H1 (cell line): Measurements from ENCODE around the gene ADCK2. TPM values are rescaled to one million over a fixed set of nuclear protein-coding genes. Genes with fewer than 3 reads are reported as not detected.

Source experiments
- CTCF ChIP-seq, 3 experiments: IDR thresholded peaks; 1 replicate in 2 of 3; 2 replicates in 1 of 3; pipeline versions ENCODE4 v1.5.1 to v1.6.1; 2011; ENCODE audit warnings: low read length in 3 of 3, mild to moderate bottlenecking in 3 of 3, inconsistent platforms in 2 of 3, low read depth in 1 of 3, moderate library complexity in 1 of 3; ENCODE audit not compliant: insufficient read depth in 1 of 3; ENCODE audit errors: control extremely low read depth in 1 of 3
- POU5F1 ChIP-seq: IDR thresholded peaks from 2 replicates; pipeline ENCODE4 v1.6.1; 2011; ENCODE audit warnings: low read depth, mild to moderate bottlenecking, low read length, moderate library complexity
- SP1 ChIP-seq: IDR thresholded peaks from 2 replicates; pipeline ENCODE4 v1.6.1; 2011; ENCODE audit warnings: low read depth, low read length
- polyA plus RNA-seq, 7 experiments: library from polyadenylated mRNA; depleted of rRNA in 3 of 7; stranded (reverse) in 5 of 7; unstranded in 2 of 7; fragments of >200 nt in 5 of 7; fragments of 200-250 nt in 2 of 7; gene quantifications; 1 replicate in 5 of 7; 2 replicates in 1 of 7; 4 replicates in 1 of 7; pipeline versions ENCODE4 v1.2.1 to v1.2.3, GENCODE V29; 2011 to 2013; ENCODE audit warnings: missing spikeins in 2 of 7, mixed read lengths in 2 of 7
- total RNA-seq: library from RNA; stranded (reverse); fragmentation: NEBNext Ultra II Directional; extraction: Animal tissue kit (Norgen Biotek cat#: 25700); gene quantifications from 2 replicates; pipeline ENCODE4 v1.2.1, GENCODE V29; 2021
- TF ChIP-seq, protein P1 (sequence below): fragments of 300-600 bp; sonication (generic); IDR thresholded peaks from 2 replicates; pipeline ENCODE4 v1.7.1; 2012; ENCODE audit warnings: low read length, moderate library complexity, mild to moderate bottlenecking, inconsistent platforms; ENCODE audit not compliant: insufficient replicate concordance
- TF ChIP-seq, protein P2 (sequence below): IDR thresholded peaks from 2 replicates; pipeline ENCODE4 v1.6.1; 2012; ENCODE audit warnings: low read length, inconsistent platforms

The ADCK2 gene
- total and polyA plus RNA-seq, 2 of the 8 experiments (the other 6 are each of a cell fraction or from before 2014, with no cell fraction given), result 6.9 to 11.7 TPM

DNA sequence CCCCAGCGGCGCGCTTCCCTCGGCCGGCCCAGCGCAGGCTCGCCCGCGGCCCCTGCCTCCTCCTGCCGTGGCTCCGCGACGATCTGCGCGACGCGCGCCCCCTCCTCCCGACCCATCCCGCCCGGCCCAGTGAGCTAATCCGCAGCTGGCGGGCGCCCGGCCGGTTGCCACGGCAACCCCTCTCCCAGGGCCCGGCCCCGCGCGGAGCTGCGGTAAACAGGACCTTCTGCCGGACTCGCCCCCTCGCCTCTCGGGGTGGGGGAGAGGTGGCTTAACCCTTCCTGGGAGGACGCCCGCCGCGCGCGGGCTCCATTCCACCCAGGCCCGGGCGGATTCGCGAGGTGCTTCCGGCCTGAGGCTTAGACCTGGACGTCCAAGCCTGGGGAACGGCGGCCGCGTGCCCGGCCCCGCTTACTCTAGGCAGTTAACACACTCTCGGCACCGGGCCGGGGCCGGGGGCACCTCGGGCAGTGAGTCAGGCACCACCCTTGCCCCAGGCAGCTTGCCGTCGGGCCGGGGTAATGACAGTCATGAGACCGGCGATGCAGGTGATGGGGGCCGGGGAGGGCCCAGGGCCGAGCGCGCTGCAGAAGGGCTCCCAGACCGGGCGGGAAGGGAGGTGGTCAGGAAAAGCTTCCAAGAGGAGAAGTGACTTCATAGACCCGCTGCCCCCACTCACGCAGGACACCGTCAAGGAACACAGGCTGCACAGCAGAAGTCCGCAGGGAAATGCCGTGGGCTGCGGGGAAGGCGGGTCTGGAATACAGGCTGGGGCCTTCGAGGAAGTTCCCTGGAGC, 31.8 kb upstream of the ADCK2 start, which contains the start of gene DENND2A (continued):
- TF ChIP-seq, protein P1, sequence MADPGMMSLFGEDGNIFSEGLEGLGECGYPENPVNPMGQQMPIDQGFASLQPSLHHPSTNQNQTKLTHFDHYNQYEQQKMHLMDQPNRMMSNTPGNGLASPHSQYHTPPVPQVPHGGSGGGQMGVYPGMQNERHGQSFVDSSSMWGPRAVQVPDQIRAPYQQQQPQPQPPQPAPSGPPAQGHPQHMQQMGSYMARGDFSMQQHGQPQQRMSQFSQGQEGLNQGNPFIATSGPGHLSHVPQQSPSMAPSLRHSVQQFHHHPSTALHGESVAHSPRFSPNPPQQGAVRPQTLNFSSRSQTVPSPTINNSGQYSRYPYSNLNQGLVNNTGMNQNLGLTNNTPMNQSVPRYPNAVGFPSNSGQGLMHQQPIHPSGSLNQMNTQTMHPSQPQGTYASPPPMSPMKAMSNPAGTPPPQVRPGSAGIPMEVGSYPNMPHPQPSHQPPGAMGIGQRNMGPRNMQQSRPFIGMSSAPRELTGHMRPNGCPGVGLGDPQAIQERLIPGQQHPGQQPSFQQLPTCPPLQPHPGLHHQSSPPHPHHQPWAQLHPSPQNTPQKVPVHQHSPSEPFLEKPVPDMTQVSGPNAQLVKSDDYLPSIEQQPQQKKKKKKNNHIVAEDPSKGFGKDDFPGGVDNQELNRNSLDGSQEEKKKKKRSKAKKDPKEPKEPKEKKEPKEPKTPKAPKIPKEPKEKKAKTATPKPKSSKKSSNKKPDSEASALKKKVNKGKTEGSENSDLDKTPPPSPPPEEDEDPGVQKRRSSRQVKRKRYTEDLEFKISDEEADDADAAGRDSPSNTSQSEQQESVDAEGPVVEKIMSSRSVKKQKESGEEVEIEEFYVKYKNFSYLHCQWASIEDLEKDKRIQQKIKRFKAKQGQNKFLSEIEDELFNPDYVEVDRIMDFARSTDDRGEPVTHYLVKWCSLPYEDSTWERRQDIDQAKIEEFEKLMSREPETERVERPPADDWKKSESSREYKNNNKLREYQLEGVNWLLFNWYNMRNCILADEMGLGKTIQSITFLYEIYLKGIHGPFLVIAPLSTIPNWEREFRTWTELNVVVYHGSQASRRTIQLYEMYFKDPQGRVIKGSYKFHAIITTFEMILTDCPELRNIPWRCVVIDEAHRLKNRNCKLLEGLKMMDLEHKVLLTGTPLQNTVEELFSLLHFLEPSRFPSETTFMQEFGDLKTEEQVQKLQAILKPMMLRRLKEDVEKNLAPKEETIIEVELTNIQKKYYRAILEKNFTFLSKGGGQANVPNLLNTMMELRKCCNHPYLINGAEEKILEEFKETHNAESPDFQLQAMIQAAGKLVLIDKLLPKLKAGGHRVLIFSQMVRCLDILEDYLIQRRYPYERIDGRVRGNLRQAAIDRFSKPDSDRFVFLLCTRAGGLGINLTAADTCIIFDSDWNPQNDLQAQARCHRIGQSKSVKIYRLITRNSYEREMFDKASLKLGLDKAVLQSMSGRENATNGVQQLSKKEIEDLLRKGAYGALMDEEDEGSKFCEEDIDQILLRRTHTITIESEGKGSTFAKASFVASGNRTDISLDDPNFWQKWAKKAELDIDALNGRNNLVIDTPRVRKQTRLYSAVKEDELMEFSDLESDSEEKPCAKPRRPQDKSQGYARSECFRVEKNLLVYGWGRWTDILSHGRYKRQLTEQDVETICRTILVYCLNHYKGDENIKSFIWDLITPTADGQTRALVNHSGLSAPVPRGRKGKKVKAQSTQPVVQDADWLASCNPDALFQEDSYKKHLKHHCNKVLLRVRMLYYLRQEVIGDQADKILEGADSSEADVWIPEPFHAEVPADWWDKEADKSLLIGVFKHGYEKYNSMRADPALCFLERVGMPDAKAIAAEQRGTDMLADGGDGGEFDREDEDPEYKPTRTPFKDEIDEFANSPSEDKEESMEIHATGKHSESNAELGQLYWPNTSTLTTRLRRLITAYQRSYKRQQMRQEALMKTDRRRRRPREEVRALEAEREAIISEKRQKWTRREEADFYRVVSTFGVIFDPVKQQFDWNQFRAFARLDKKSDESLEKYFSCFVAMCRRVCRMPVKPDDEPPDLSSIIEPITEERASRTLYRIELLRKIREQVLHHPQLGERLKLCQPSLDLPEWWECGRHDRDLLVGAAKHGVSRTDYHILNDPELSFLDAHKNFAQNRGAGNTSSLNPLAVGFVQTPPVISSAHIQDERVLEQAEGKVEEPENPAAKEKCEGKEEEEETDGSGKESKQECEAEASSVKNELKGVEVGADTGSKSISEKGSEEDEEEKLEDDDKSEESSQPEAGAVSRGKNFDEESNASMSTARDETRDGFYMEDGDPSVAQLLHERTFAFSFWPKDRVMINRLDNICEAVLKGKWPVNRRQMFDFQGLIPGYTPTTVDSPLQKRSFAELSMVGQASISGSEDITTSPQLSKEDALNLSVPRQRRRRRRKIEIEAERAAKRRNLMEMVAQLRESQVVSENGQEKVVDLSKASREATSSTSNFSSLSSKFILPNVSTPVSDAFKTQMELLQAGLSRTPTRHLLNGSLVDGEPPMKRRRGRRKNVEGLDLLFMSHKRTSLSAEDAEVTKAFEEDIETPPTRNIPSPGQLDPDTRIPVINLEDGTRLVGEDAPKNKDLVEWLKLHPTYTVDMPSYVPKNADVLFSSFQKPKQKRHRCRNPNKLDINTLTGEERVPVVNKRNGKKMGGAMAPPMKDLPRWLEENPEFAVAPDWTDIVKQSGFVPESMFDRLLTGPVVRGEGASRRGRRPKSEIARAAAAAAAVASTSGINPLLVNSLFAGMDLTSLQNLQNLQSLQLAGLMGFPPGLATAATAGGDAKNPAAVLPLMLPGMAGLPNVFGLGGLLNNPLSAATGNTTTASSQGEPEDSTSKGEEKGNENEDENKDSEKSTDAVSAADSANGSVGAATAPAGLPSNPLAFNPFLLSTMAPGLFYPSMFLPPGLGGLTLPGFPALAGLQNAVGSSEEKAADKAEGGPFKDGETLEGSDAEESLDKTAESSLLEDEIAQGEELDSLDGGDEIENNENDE, result no peak
- no peak for TF ChIP-seq CTCF (IDR thresholded peaks at IDR 0.05; ENCODE audit: control extremely low read depth in 1 of 3, insufficient read depth in 1 of 3, low read depth in 1 of 3, low read length in 3 of 3)
- no peak for TF ChIP-seq POU5F1
- TF ChIP-seq, protein P2, sequence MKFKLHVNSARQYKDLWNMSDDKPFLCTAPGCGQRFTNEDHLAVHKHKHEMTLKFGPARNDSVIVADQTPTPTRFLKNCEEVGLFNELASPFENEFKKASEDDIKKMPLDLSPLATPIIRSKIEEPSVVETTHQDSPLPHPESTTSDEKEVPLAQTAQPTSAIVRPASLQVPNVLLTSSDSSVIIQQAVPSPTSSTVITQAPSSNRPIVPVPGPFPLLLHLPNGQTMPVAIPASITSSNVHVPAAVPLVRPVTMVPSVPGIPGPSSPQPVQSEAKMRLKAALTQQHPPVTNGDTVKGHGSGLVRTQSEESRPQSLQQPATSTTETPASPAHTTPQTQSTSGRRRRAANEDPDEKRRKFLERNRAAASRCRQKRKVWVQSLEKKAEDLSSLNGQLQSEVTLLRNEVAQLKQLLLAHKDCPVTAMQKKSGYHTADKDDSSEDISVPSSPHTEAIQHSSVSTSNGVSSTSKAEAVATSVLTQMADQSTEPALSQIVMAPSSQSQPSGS, result no peak
- no peak for TF ChIP-seq SP1
